K562 (cell line): ENCODE data around the gene ABCA4. TPM values are rescaled to one million over a fixed set of nuclear protein-coding genes. Genes with fewer than 3 reads are reported as not detected.

ENCODE experiments used
- ATAC-seq: fragments of 200-7000 bp; cut with Tn5 transposase; 3 replicates; pipeline ENCODE4 v1.9.1; 2020; ENCODE audit warnings: moderate library complexity
- BruUV-seq: library from RNA; stranded (reverse); fragments of 400-500 nt; replicated peaks from 2 replicates; lab custom pipeline; 2021; lab: Mats Ljungman, UMichigan
- CTCF ChIA-PET: fragments of 300-600 bp; formaldehyde crosslinking; extraction: SDS; loops from one replicate; lab custom pipeline; 2021; ENCODE audit warnings: low intra/inter-chr PET ratio; lab: Yijun Ruan, JAX
- POLR2A ChIA-PET: fragments of 300-600, 350-650 bp; sonication (Branson Sonifier 250); formaldehyde crosslinking; extraction: SDS; loops from one replicate; lab custom pipeline; 2021; ENCODE audit warnings: antibody characterized with exemption, inconsistent platforms; lab: Yijun Ruan, JAX
- DNase-seq, 4 experiments: peaks; one replicate each; pipeline versions ENCODE4 v3.0.0 to v3.0.0-alpha.2; 2011 to 2018; ENCODE audit warnings: low spot score in 3 of 4, mixed read lengths in 3 of 4; ENCODE audit errors: extremely low read depth in 1 of 4
- FAIRE-seq: peaks from 2 replicates; lab custom pipeline; 2011; peaks lifted over from hg19 to GRCh38; lab: Jason Lieb, UNC
- H2AFZ ChIP-seq: 2 replicates; pipeline ENCODE4 v1.6.0; 2011; ENCODE audit warnings: low read depth, low read length, control low read depth, inconsistent platforms
- H3K27ac ChIP-seq: fragments of 200-600 bp; 3 replicates; pipeline ENCODE4 v1.8.0; 2011; ENCODE audit warnings: low read depth, mild to moderate bottlenecking, control low read depth, inconsistent platforms, low read length, moderate library complexity, mixed read lengths; ENCODE audit errors: extremely low read depth
- H3K27me3 ChIP-seq, 2 experiments: fragments of 300-600 bp in 1 of 2; 2 replicates in 1 of 2; 3 replicates in 1 of 2; pipeline versions ENCODE4 v1.6.0 to v1.8.0; 2011; ENCODE audit warnings: inconsistent platforms in 2 of 2, low read length in 2 of 2, mild to moderate bottlenecking in 1 of 2, mixed read lengths in 1 of 2, moderate library complexity in 1 of 2; ENCODE audit not compliant: control insufficient read depth in 2 of 2, insufficient read depth in 2 of 2
- H3K36me3 ChIP-seq: fragments of 300-600 bp; 3 replicates; pipeline ENCODE4 v1.8.0; 2011; ENCODE audit warnings: mild to moderate bottlenecking, low read length, inconsistent platforms; ENCODE audit not compliant: control insufficient read depth, insufficient read depth
- H3K4me1 ChIP-seq, 2 experiments: fragments of 200-600 bp in 1 of 2; replicated peaks in 1 of 2; 2 replicates in 1 of 2; 3 replicates in 1 of 2; pipeline versions ENCODE4 v1.5.1 to v1.8.0; 2011; ENCODE audit warnings: inconsistent platforms in 2 of 2, low read length in 2 of 2, mild to moderate bottlenecking in 1 of 2, mixed read lengths in 1 of 2, moderate library complexity in 1 of 2; ENCODE audit not compliant: control insufficient read depth in 2 of 2, insufficient read depth in 2 of 2
- H3K4me2 ChIP-seq: 2 replicates; pipeline ENCODE4 v1.6.1; 2011; ENCODE audit warnings: low read length, control low read depth, inconsistent platforms, mixed read lengths; ENCODE audit not compliant: insufficient read depth
- H3K4me3 ChIP-seq: fragments of 200-600 bp; sonication (generic), shearing (Covaris generic); 2 replicates; pipeline ENCODE4 v1.5.1; 2016; ENCODE audit warnings: control low read depth, inconsistent platforms
- H3K79me2 ChIP-seq: fragments of 200-600 bp; 3 replicates; pipeline ENCODE4 v1.8.0; 2011; ENCODE audit warnings: low read length, inconsistent platforms; ENCODE audit not compliant: control insufficient read depth, insufficient read depth
- H3K9ac ChIP-seq, 2 experiments: 2 replicates each; pipeline versions ENCODE4 v1.6.0 to v1.6.1; 2011; ENCODE audit warnings: low read depth in 2 of 2, low read length in 2 of 2, control low read depth in 1 of 2, inconsistent platforms in 1 of 2, mild to moderate bottlenecking in 1 of 2, mixed read lengths in 1 of 2; ENCODE audit not compliant: insufficient read depth in 1 of 2
- H3K9me1 ChIP-seq: one replicate; pipeline ENCODE4 v1.6.0; 2011; ENCODE audit warnings: inconsistent platforms, mild to moderate bottlenecking, low read length, moderate library complexity; ENCODE audit not compliant: control insufficient read depth, insufficient read depth
- H3K9me3 ChIP-seq: replicated peaks from 2 replicates; pipeline ENCODE4 v1.5.1; 2011; ENCODE audit warnings: low read depth, low read length, inconsistent platforms; ENCODE audit not compliant: control insufficient read depth, insufficient read depth
- H4K20me1 ChIP-seq: replicated peaks from 2 replicates; pipeline ENCODE4 v1.6.1; 2011; ENCODE audit warnings: low read length, inconsistent platforms, mixed read lengths; ENCODE audit not compliant: control insufficient read depth, insufficient read depth
- FOXJ2 ChIP-seq: fragments of 200-800 bp; sonication (Bioruptor generic); IDR thresholded peaks from 2 replicates; pipeline ENCODE4 v1.6.1; 2016; ENCODE audit warnings: missing genetic modification characterization, missing compliant biosample characterization
- KLF6 ChIP-seq: fragments of 250-450 bp; sonication (Bioruptor Pico); IDR thresholded peaks from 2 replicates; pipeline ENCODE4 v1.4.0; 2020; ENCODE audit warnings: mild to moderate bottlenecking, moderate library complexity, borderline replicate concordance
- SAFB ChIP-seq: fragments of 200-400 bp; formaldehyde crosslinking; IDR thresholded peaks from 2 replicates; pipeline ENCODE4 v1.6.1; 2017; ENCODE audit warnings: low read depth, low read length, borderline replicate concordance
- TOE1 ChIP-seq, 2 experiments: fragments of 450-650 bp in 1 of 2; sonication (generic) in 1 of 2; formaldehyde crosslinking in 1 of 2; IDR thresholded peaks; 2 replicates each; pipeline versions ENCODE4 v1.7.1 to v1.8.0; 2016 to 2022; ENCODE audit warnings: borderline replicate concordance in 2 of 2, mild to moderate bottlenecking in 2 of 2, antibody characterized with exemption in 1 of 2, inconsistent platforms in 1 of 2, low read depth in 1 of 2, missing genetic modification reagents in 1 of 2, moderate library complexity in 1 of 2
- ZNF232 ChIP-seq: sonication (generic); formaldehyde crosslinking; IDR thresholded peaks from 2 replicates; pipeline ENCODE4 v1.8.0; 2022; ENCODE audit warnings: mild to moderate bottlenecking, missing genetic modification reagents
- ZNF592 ChIP-seq: fragments of 450-650 bp; IDR thresholded peaks from 2 replicates; pipeline ENCODE4 v1.6.1; 2017; ENCODE audit warnings: antibody characterized with exemption, mild to moderate bottlenecking
- WGBS: fragments of 100-300 bp; shearing (Covaris generic); methylation state at CpG from one replicate; pipeline ENCODE4 v1.1.6; 2016; ENCODE audit warnings: low coverage, mixed read lengths; ENCODE audit not compliant: insufficient coverage; ENCODE audit errors: missing lambda C conversion rate; 5-methylcytosine and 5-hydroxymethylcytosine counted together
- in situ Hi-C: fragments of 300-500 bp; cut with MboI; formaldehyde crosslinking; loops from 4 replicates; pipeline ENCODE4 v1.15.0; 2018; ENCODE audit warnings: inconsistent platforms, mixed read lengths
- intact Hi-C: fragments of 100-400 bp; cut with micrococcal nuclease; formaldehyde crosslinking; loops from 2 replicates; pipeline ENCODE4 v1.14.2; 2022
- polyA plus RNA-seq, 8 experiments: library from polyadenylated mRNA; depleted of rRNA in 4 of 8; stranded (reverse) in 5 of 8; unstranded in 3 of 8; fragments of >200 nt; fragmentation: Nextera tagmentation in 2 of 8; fragmentation: Illumina TruSeq in 1 of 8; extraction: Ambion mirVana in 2 of 8; extraction: Trizol in 1 of 8; gene quantifications; 2 replicates each; pipeline versions ENCODE4 v1.2.1 to v1.2.3, GENCODE V29; 2011 to 2014; ENCODE audit warnings: inconsistent platforms in 1 of 8, missing spikeins in 1 of 8
- total RNA-seq, 7 experiments: library from RNA; depleted of rRNA in 6 of 7; stranded (reverse); fragments of >200 nt in 6 of 7; fragmentation: Illumina TruSeq in 2 of 7; extraction: Trizol in 2 of 7; gene quantifications; 2 replicates each; pipeline versions ENCODE4 v1.2.1 to v1.2.3, GENCODE V29; 2011 to 2021; ENCODE audit warnings: low replicate concordance in 1 of 7

Gene ABCA4
- total and polyA plus RNA-seq, 9 of the 15 experiments (the other 6 are each of a cell fraction or from before 2014, with no cell fraction given), result 0.01 to 0.04 TPM; not detected in 7

GRCh38 chr1:93997756-93998155 lies 123.2 kb downstream of the ABCA4 start:
- no peak for ATAC-seq
- peaks cover 7 to 38% of the 10 kb centered on the region in 2 experiments; a peak in 4 of 5 replicates for H3K27me3 ChIP-seq
- H3K4me3 ChIP-seq, result no peak overlapping the region
- POLR2A ChIA-PET, result no interaction called here
- DNase-seq, result no peak
- H3K4me1 ChIP-seq, result peaks cover 5 to 7% of the 10 kb centered on the region in 2 experiments; a peak in 2 of 5 replicates
- no peak overlapping the region for H2AFZ ChIP-seq
- 8% methylated on average over 6 of the region's 7 CpGs for WGBS
- TF ChIP-seq TOE1 (IDR thresholded peaks at IDR 0.05; ENCODE audit: borderline replicate concordance) (no peak), TOE1 (CRISPR knock-in tag; IDR thresholded peaks at IDR 0.05; ENCODE audit: borderline replicate concordance, low read depth) (no peak), FOXJ2 (tag) (no peak), ZNF592 (no peak), ZNF232 (CRISPR knock-in tag) (no peak), SAFB (no peak), KLF6 (CRISPR knock-in tag) (no peak)
- H4K20me1 ChIP-seq, result peaks cover 5% of the 10 kb centered on the region; the same call in 1 of the 2 replicates
- no peak overlapping the region for H3K27ac ChIP-seq
- FAIRE-seq, result no peak
- no peaks in the 10 kb centered on the region for H3K9me3 ChIP-seq
- no peaks in the 10 kb centered on the region for H3K79me2 ChIP-seq
- no TSS peak for BruUV-seq
- no peaks in the 10 kb centered on the region for H3K36me3 ChIP-seq
- no peak overlapping the region; a peak in 1 of 4 replicates for H3K9ac ChIP-seq
- in situ Hi-C loops, result no loop called here
- intact Hi-C loops, result no loop called here
- CTCF ChIA-PET, result no interaction called here
- H3K9me1 ChIP-seq, result no peaks in the 10 kb centered on the region
- no peak overlapping the region for H3K4me2 ChIP-seq
